Neural crest cell (in vitro differentiated cells): ENCODE data around the gene ERC1. TPM values are rescaled to one million over a fixed set of nuclear protein-coding genes. Genes with fewer than 3 reads are reported as not detected.

Source experiments
- DNase-seq: peaks from one replicate; pipeline ENCODE4 v3.0.0; 2021; ENCODE audit warnings: low read depth, mixed read lengths, low spot score
- H3K27ac Mint-ChIP-seq: one replicate; pipeline ENCODE4 v1.8.0; 2021; ENCODE audit warnings: mild to moderate bottlenecking, mixed read lengths; ENCODE audit not compliant: unreplicated experiment
- H3K27me3 Mint-ChIP-seq: 2 replicates; pipeline ENCODE4 v1.8.0; 2021; ENCODE audit warnings: low read depth, mild to moderate bottlenecking, mixed read lengths
- H3K36me3 Mint-ChIP-seq: 2 replicates; pipeline ENCODE4 v1.8.0; 2021; ENCODE audit warnings: low read depth, mild to moderate bottlenecking, mixed read lengths
- H3K4me1 Mint-ChIP-seq: 2 replicates; pipeline ENCODE4 v1.8.0; 2021; ENCODE audit warnings: mixed read lengths
- H3K4me3 Mint-ChIP-seq: one replicate; pipeline ENCODE4 v1.8.0; 2021; ENCODE audit warnings: mild to moderate bottlenecking, mixed read lengths
- H3K9me3 Mint-ChIP-seq: 2 replicates; pipeline ENCODE4 v1.8.0; 2021; ENCODE audit warnings: mixed read lengths
- total RNA-seq: library from RNA; stranded (reverse); gene quantifications from 2 replicates; pipeline ENCODE4 v1.2.1, GENCODE V29; 2021
- TF ChIP-seq, protein P1 (sequence below): fragments of 200-600 bp; sonication (generic); conservative IDR thresholded peaks from 2 replicates; pipeline ENCODE4 v1.5.0; 2021; ENCODE audit warnings: antibody characterized with exemption, mild to moderate bottlenecking

The ERC1 gene
- total RNA-seq, 1 donor from 2014 or later = 38.9 TPM

GRCh38 chr12:1375323-1375722 is 384.3 kb downstream of the ERC1 start:
- Mint-ChIP-seq H3K27ac (peak overlapping the region; percentile 76), H3K9me3 (peaks cover 7% of the 10 kb centered on the region), H3K4me1 (peaks cover 34% of the 10 kb centered on the region), H3K4me3 (no peak overlapping the region), H3K36me3 (peaks cover 24% of the 10 kb centered on the region), H3K27me3 (no peaks in the 10 kb centered on the region)
- TF ChIP-seq, protein P1, sequence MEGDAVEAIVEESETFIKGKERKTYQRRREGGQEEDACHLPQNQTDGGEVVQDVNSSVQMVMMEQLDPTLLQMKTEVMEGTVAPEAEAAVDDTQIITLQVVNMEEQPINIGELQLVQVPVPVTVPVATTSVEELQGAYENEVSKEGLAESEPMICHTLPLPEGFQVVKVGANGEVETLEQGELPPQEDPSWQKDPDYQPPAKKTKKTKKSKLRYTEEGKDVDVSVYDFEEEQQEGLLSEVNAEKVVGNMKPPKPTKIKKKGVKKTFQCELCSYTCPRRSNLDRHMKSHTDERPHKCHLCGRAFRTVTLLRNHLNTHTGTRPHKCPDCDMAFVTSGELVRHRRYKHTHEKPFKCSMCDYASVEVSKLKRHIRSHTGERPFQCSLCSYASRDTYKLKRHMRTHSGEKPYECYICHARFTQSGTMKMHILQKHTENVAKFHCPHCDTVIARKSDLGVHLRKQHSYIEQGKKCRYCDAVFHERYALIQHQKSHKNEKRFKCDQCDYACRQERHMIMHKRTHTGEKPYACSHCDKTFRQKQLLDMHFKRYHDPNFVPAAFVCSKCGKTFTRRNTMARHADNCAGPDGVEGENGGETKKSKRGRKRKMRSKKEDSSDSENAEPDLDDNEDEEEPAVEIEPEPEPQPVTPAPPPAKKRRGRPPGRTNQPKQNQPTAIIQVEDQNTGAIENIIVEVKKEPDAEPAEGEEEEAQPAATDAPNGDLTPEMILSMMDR = no peak
- DNase-seq = no peak

DNA sequence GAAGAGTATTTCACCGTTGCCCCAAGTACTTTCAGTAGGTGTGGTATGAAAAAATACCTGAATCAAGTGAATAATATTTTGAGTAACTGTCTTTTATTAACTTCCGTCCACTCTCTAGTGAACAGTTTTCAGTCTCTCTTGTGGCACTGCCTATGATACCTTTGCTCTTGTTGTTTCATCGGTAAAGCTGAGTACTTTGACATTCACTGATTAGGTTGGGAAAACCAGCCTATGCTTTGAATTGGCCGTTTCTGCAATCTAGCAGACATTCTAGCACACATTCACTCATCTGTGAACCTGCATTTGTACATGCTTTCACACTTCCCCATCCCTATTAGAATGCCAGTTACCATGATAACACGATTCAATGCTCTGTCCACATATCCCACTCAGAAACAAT is 386.1 kb downstream of the ERC1 start:
- Mint-ChIP-seq H3K36me3 (peaks cover 24% of the 10 kb centered on the region), H3K9me3 (peaks cover 7% of the 10 kb centered on the region), H3K27ac (no peak overlapping the region), H3K4me3 (no peak overlapping the region), H3K4me1 (peaks cover 40% of the 10 kb centered on the region), H3K27me3 (no peaks in the 10 kb centered on the region)
- no peak for DNase-seq
- TF ChIP-seq, protein P1 = no peak

DNA sequence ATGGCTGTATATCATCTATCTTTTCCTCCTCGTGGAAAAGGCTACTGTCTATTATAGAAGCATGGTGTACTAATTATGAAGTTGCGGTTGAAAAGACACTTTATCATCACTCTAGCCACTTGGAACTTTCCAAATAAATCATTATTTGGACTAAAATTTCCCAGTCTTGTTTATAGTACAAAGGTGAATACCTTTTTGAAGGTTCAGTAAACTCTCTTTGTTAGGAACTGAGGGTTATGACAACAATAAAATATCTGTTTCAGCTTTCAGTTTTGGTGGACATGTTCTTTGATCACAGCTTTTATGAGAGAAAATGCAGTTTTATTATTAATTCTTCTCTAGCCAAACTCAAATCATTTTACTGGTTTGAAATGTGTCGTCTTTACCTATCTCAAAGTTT is 386.7 kb downstream of the ERC1 start:
- Mint-ChIP-seq H3K27ac (no peak overlapping the region), H3K9me3 (peaks cover 7% of the 10 kb centered on the region), H3K27me3 (no peaks in the 10 kb centered on the region), H3K4me1 (peaks cover 36% of the 10 kb centered on the region), H3K4me3 (no peak overlapping the region), H3K36me3 (peaks cover 20% of the 10 kb centered on the region)
- TF ChIP-seq, protein P1 = no peak
- DNase-seq = no peak

GRCh38 chr12:1380171-1380851 is 389.3 kb downstream of the ERC1 start:
- no peak overlapping the region for H3K4me3 Mint-ChIP-seq
- peaks cover 11% of the 10 kb centered on the region for H3K36me3 Mint-ChIP-seq
- H3K27ac Mint-ChIP-seq = peak overlapping the region; percentile 44
- no peaks in the 10 kb centered on the region for H3K27me3 Mint-ChIP-seq
- peaks cover 4% of the 10 kb centered on the region for H3K9me3 Mint-ChIP-seq
- DNase-seq = no peak
- H3K4me1 Mint-ChIP-seq = peaks cover 27% of the 10 kb centered on the region
- TF ChIP-seq, protein P1 = no peak

DNA sequence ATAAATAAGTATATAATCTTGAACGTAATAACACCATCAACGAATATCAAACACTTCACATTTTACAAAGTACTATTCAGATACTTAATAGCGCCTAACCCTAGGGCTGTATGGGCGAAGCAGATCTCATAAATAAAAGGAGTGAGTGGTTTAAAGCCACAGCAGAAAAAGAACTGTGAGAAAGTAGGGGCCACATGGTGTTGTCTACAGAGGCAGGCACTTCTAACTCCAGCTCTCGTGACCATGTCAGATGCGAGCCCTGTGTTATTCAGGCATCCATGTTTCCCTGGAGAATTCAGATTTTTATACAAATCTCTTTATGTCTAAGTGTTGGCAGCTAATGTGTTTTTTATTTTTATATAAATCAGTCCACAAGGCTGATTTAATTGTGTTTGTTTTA is 391.1 kb downstream of the ERC1 start:
- H3K4me1 Mint-ChIP-seq = peaks cover 27% of the 10 kb centered on the region
- H3K4me3 Mint-ChIP-seq = no peak overlapping the region
- peaks cover 7% of the 10 kb centered on the region for H3K36me3 Mint-ChIP-seq
- H3K27me3 Mint-ChIP-seq = no peaks in the 10 kb centered on the region
- no peak overlapping the region for H3K27ac Mint-ChIP-seq
- TF ChIP-seq, protein P1 = no peak
- peaks cover 6% of the 10 kb centered on the region for H3K9me3 Mint-ChIP-seq
- DNase-seq = no peak
